ENCODE results near the gene CUL7. TPM values are rescaled to one million over a fixed set of nuclear protein-coding genes. Genes with fewer than 3 reads are reported as not detected.
A peak's percentile ranks its signal among the peaks of the same experiment; 100 is the strongest.

The CUL7 gene
- total and polyA plus RNA-seq, 9 of the 15 experiments (the other 6 are each of a cell fraction or from before 2014, with no cell fraction given), result 0.44 to 20.1 (median 8.6) TPM

GRCh38 chr6:43059168-43060033 lies 5.8 kb upstream of the CUL7 start, which contains the start of the genes KLC4 and MRPL2 (continued):
- TF ChIP-seq E2F8 (IDR thresholded peaks at IDR 0.05; ENCODE audit: low read depth, partially characterized antibody), result peak; percentile 81
- no peak for TF ChIP-seq CTBP1 (IDR thresholded peaks at IDR 0.05; ENCODE audit: borderline replicate concordance)
- TF ChIP-seq PHF20 (IDR thresholded peaks at IDR 0.05; ENCODE audit: partially characterized antibody), result peak; percentile 98
- no peak for TF ChIP-seq BMI1 (IDR thresholded peaks at IDR 0.05; ENCODE audit: low read length)
- 0 out of 2 replicates have a peak, but pooled peaks have one; percentile 32 for TF ChIP-seq ZNF165 (CRISPR knock-in tag; IDR thresholded peaks at IDR 0.05; ENCODE audit: borderline replicate concordance)
- TF ChIP-seq PTRF (tag; IDR thresholded peaks at IDR 0.05), result no peak
- peak in 1 of 2 experiments; percentile 67; a peak in 2 of 4 replicates for TF ChIP-seq ZNF639 (CRISPR knock-in tag; conservative IDR thresholded peaks at IDR 0.05 in 1 of 2, IDR thresholded peaks at IDR 0.05 in 1 of 2)
- no peak for TF ChIP-seq ATF4 (CRISPR knock-in tag; IDR thresholded peaks at IDR 0.05)
- TF ChIP-seq TBP (optimal IDR thresholded peaks at IDR 0.05; ENCODE audit: low read depth, low read length), result peak; percentile 88
- TF ChIP-seq FIP1L1 (IDR thresholded peaks at IDR 0.05; ENCODE audit: low read depth, low read length, poor library complexity, severe bottlenecking), result no peak
- TF ChIP-seq FOXK1 (CRISPR knock-in tag; IDR thresholded peaks at IDR 0.05; ENCODE audit: borderline replicate concordance), result no peak
- TF ChIP-seq RAD21 (CRISPR knock-in tag; conservative IDR thresholded peaks at IDR 0.05 in 1 of 2, IDR thresholded peaks at IDR 0.05 in 1 of 2), result no peak
- no peak for TF ChIP-seq ZBTB11 (CRISPR knock-in tag; IDR thresholded peaks at IDR 0.05)
- no peak for TF ChIP-seq E2F3 (CRISPR knock-in tag; IDR thresholded peaks at IDR 0.05)
- peak; percentile 47 for TF ChIP-seq FOS (IDR thresholded peaks at IDR 0.05; ENCODE audit: extremely low read depth, insufficient read length)
- peak; percentile 25; the same call in 1 of the 2 replicates for TF ChIP-seq ZBED1 (IDR thresholded peaks at IDR 0.05)
- no peak for TF ChIP-seq BRF1 (IDR thresholded peaks at IDR 0.05; ENCODE audit: borderline replicate concordance, extremely low read depth, insufficient read length)
- no peak for TF ChIP-seq ZNF311 (CRISPR knock-in tag; IDR thresholded peaks at IDR 0.05)
